ENCODE results near the gene TAAR8.
"Not testable (repeated sequence)": the region's sequence is repeated elsewhere in the genome, so short reads cannot be mapped to it uniquely, and the experiment has no call there.

Gene TAAR8

GRCh38 chr6:132548746-132549463, 3.6 kb upstream of the TAAR8 start:
- DNase-seq = no peak

- DNase-seq = no peak
These were observed 1.3 kb upstream of the TAAR8 start for GRCh38 chr6:132551214-132551613.

GRCh38 chr6:132560087-132560486, 7.6 kb downstream of the TAAR8 start:
- DNase-seq = not testable (repeated sequence)

GRCh38 chr6:132566404-132566803, 13.9 kb downstream of the TAAR8 start:
- DNase-seq = no peak

GRCh38 chr6:132567566-132567965, 15.1 kb downstream of the TAAR8 start:
- no peak for DNase-seq

- no peak for DNase-seq
These were observed 16.1 kb downstream of the TAAR8 start for GRCh38 chr6:132568611-132569010.

GRCh38 chr6:132569170-132569569, 16.7 kb downstream of the TAAR8 start:
- no peak for DNase-seq

GRCh38 chr6:132570221-132570777, 17.8 kb downstream of the TAAR8 start, which contains the start of gene TAAR6:
Gene TAAR6, plus strand, starts transcription at chr6:132570322. Its CDS starts 0 bp downstream, at chr6:132570322.
- DNase-seq = no peak

- DNase-seq = no peak
These were observed 19.3 kb downstream of the TAAR8 start for GRCh38 chr6:132571774-132572173.

GRCh38 chr6:132584698-132585097, 32.2 kb downstream of the TAAR8 start:
- no peak for DNase-seq

- no peak for DNase-seq
These were observed 35.0 kb downstream of the TAAR8 start for GRCh38 chr6:132587424-132587823.

- DNase-seq = no peak
These were observed 37.0 kb downstream of the TAAR8 start, which contains the start of gene TAAR5 for GRCh38 chr6:132589454-132589853. Gene TAAR5, minus strand, starts transcription at chr6:132589741. Its CDS starts 55 bp downstream, at chr6:132589686.

GRCh38 chr6:132590362-132590761, 37.9 kb downstream of the TAAR8 start:
- DNase-seq = no peak

GRCh38 chr6:132592855-132593254, 40.4 kb downstream of the TAAR8 start:
- no peak for DNase-seq

- no peak for DNase-seq
These were observed 43.7 kb downstream of the TAAR8 start for GRCh38 chr6:132596201-132596600.

- DNase-seq = peak; percentile 10
These were observed 46.0 kb downstream of the TAAR8 start for GRCh38 chr6:132598473-132598872.

- DNase-seq = not testable (repeated sequence)
These were observed 48.4 kb downstream of the TAAR8 start for GRCh38 chr6:132600900-132601299.

Measured in NCI-H69 (cell line).